Thyroid gland (tissue), 4 donors: ENCODE results near the gene PCYOX1L. TPM values are rescaled to one million over a fixed set of nuclear protein-coding genes. Genes with fewer than 3 reads are reported as not detected.

Experiments
- DNase-seq, 2 donors: peaks; one replicate each; pipeline ENCODE4 v3.0.0-alpha.2; 2019
- H3K27ac ChIP-seq, 3 donors: fragments of 200-600 bp; sonication (generic); 1 replicate in 2 of 3; 2 replicates in 1 of 3; pipeline ENCODE4 v1.5.1; 2016 to 2019; ENCODE audit warnings: mild to moderate bottlenecking in 1 of 3, moderate library complexity in 1 of 3
- H3K27me3 ChIP-seq: fragments of 200-600 bp; sonication (generic); one replicate; pipeline ENCODE4 v1.5.1; 2019
- H3K36me3 ChIP-seq, 2 donors: fragments of 200-600 bp; sonication (generic); one replicate each; pipeline ENCODE4 v1.5.1; 2016 to 2019
- H3K4me1 ChIP-seq, 2 donors: fragments of 200-600 bp; sonication (generic); one replicate each; pipeline ENCODE4 v1.5.1; 2017 to 2019
- H3K4me3 ChIP-seq, 3 donors: fragments of 200-600 bp; sonication (generic); replicated peaks in 1 of 3; 1 replicate in 2 of 3; 2 replicates in 1 of 3; pipeline ENCODE4 v1.5.1; 2016; ENCODE audit warnings: mild to moderate bottlenecking in 1 of 3
- H3K9me3 ChIP-seq: fragments of 200-600 bp; sonication (generic); one replicate; pipeline ENCODE4 v1.5.1; 2017
- CTCF ChIP-seq, 6 experiments: fragments of 200-600 bp in 3 of 6; fragments of 450-650 bp in 3 of 6; sonication (generic) in 3 of 6; IDR thresholded peaks; one replicate each; pipeline ENCODE4 v1.5.1; 2016 to 2019; ENCODE audit warnings: antibody characterized with exemption in 6 of 6, mild to moderate bottlenecking in 2 of 6, inconsistent platforms in 1 of 6, moderate library complexity in 1 of 6
- POLR2A ChIP-seq, 2 donors: fragments of 450-650 bp; IDR thresholded peaks; one replicate each; pipeline ENCODE4 v1.6.1; 2017; ENCODE audit warnings: antibody characterized with exemption in 2 of 2, mild to moderate bottlenecking in 2 of 2, moderate library complexity in 1 of 2
- WGBS, 2 donors: methylation state at CpG; one replicate each; pipeline ENCODE4 v1.1.5; 2017; 5-methylcytosine and 5-hydroxymethylcytosine counted together
- intact Hi-C: fragments of 100-400 bp; cut with DNase I; formaldehyde crosslinking; loops from one replicate; pipeline ENCODE4 v1.15.1; 2023
- total RNA-seq, 4 donors: library from RNA; depleted of rRNA; stranded (reverse); fragments of >200 nt; gene quantifications; one replicate each; pipeline ENCODE4 v1.2.3, GENCODE V29; 2016

The PCYOX1L gene
- total RNA-seq, 4 donors from 2014 or later: 1.8 to 4.4 (median 2.4) TPM

- Histone ChIP-seq H3K36me3 (no peaks in the 10 kb centered on the region), H3K27me3 (no peaks in the 10 kb centered on the region), H3K4me1 (peaks cover 0 to 9% of the 10 kb centered on the region in 2 donors), H3K9me3 (no peaks in the 10 kb centered on the region), H3K4me3 (no peak overlapping the region), H3K27ac (peak overlapping the region in 2 of 3 donors; percentile 17 to 35)
- TF ChIP-seq CTCF (IDR thresholded peaks at IDR 0.05) (peak; percentile 55 to 85 (median 69)), POLR2A (IDR thresholded peaks at IDR 0.05) (no peak)
- peak; percentile 51 to 60 for DNase-seq
- intact Hi-C loops: loop anchor here (2.0 to 5.0 kb wide), 2 partner anchors 53 to 185 kb away; no protein-coding TSS in a partner anchor
- 51% methylated on average over 11 of the region's 16 CpGs for WGBS, 2 donors
Observed at GRCh38 chr5:149381986-149382338, 24.1 kb downstream of the PCYOX1L start.

- TF ChIP-seq POLR2A (IDR thresholded peaks at IDR 0.05) (no peak), CTCF (IDR thresholded peaks at IDR 0.05) (no peak)
- WGBS, 2 donors: 80 to 86% methylated on average over 9 to 10 of the region's 12 CpGs
- no peak for DNase-seq
- Histone ChIP-seq H3K4me3 (no peak overlapping the region), H3K27me3 (no peaks in the 10 kb centered on the region), H3K4me1 (peaks cover 0 to 9% of the 10 kb centered on the region in 2 donors), H3K27ac (peak overlapping the region in 2 of 3 donors; percentile 35 to 56), H3K36me3 (no peaks in the 10 kb centered on the region), H3K9me3 (no peaks in the 10 kb centered on the region)
- intact Hi-C loops: loop anchor here (5.0 kb wide), 1 partner anchor 185 kb away; no protein-coding TSS in a partner anchor
Observed at GRCh38 chr5:149382517-149383220, 24.8 kb downstream of the PCYOX1L start.

GRCh38 chr5:149383399-149383798 is 25.6 kb downstream of the PCYOX1L start:
- no peak for TF ChIP-seq POLR2A (IDR thresholded peaks at IDR 0.05)
- no peak for TF ChIP-seq CTCF (IDR thresholded peaks at IDR 0.05)
- H3K9me3 ChIP-seq: no peaks in the 10 kb centered on the region
- no peaks in the 10 kb centered on the region for H3K36me3 ChIP-seq
- peak overlapping the region in 2 of 3 donors; percentile 35 to 56 for H3K27ac ChIP-seq
- peaks cover 0 to 9% of the 10 kb centered on the region in 2 donors for H3K4me1 ChIP-seq
- intact Hi-C loops: loop anchor here (5.0 kb wide), 1 partner anchor 184 kb away; no protein-coding TSS in a partner anchor
- DNase-seq: no peak
- 65 to 68% methylated on average over 4 to 8 of the region's 9 CpGs for WGBS, 2 donors
- no peak overlapping the region for H3K4me3 ChIP-seq
- no peaks in the 10 kb centered on the region for H3K27me3 ChIP-seq

- H3K27ac ChIP-seq: peak overlapping the region in 1 of 3 donors; percentile 44
- 69 to 87% methylated on average over 4 to 5 of the region's 5 CpGs for WGBS, 2 donors
- peaks cover 0 to 9% of the 10 kb centered on the region in 2 donors for H3K4me1 ChIP-seq
- H3K4me3 ChIP-seq: no peak overlapping the region
- TF ChIP-seq POLR2A (IDR thresholded peaks at IDR 0.05) (no peak), CTCF (IDR thresholded peaks at IDR 0.05) (no peak)
- H3K36me3 ChIP-seq: no peaks in the 10 kb centered on the region
- H3K9me3 ChIP-seq: no peaks in the 10 kb centered on the region
- no peaks in the 10 kb centered on the region for H3K27me3 ChIP-seq
- intact Hi-C loops: no loop called here
- DNase-seq: no peak
Observed at GRCh38 chr5:149386166-149386565, 28.3 kb downstream of the PCYOX1L start.

- peak overlapping the region in 1 of 3 donors; percentile 2 for H3K27ac ChIP-seq
- no peaks in the 10 kb centered on the region for H3K27me3 ChIP-seq
- TF ChIP-seq CTCF (IDR thresholded peaks at IDR 0.05): no peak
- no peak for TF ChIP-seq POLR2A (IDR thresholded peaks at IDR 0.05)
- intact Hi-C loops: no loop called here
- no peaks in the 10 kb centered on the region for H3K36me3 ChIP-seq
- no peak for DNase-seq
- WGBS, 2 donors: 35 to 44% methylated on average over 9 of the region's 9 CpGs
- H3K4me1 ChIP-seq: peaks cover 0 to 1% of the 10 kb centered on the region in 2 donors
- no peak overlapping the region for H3K4me3 ChIP-seq
- H3K9me3 ChIP-seq: no peaks in the 10 kb centered on the region
Observed at GRCh38 chr5:149387081-149387631, 29.3 kb downstream of the PCYOX1L start.
